HG03565 (cell line): ENCODE data around the gene PHACTR1.
"Not testable (repeated sequence)": the region's sequence is repeated elsewhere in the genome, so short reads cannot be mapped to it uniquely, and the experiment has no call there.

Source experiments
- ATAC-seq: cut with Tn5 transposase; IDR thresholded peaks from one replicate; pipeline ENCODE4 v1.9.1; 2021; ENCODE audit warnings: mild to moderate bottlenecking, moderate library complexity; ENCODE audit not compliant: unreplicated experiment

PHACTR1 gene

DNA sequence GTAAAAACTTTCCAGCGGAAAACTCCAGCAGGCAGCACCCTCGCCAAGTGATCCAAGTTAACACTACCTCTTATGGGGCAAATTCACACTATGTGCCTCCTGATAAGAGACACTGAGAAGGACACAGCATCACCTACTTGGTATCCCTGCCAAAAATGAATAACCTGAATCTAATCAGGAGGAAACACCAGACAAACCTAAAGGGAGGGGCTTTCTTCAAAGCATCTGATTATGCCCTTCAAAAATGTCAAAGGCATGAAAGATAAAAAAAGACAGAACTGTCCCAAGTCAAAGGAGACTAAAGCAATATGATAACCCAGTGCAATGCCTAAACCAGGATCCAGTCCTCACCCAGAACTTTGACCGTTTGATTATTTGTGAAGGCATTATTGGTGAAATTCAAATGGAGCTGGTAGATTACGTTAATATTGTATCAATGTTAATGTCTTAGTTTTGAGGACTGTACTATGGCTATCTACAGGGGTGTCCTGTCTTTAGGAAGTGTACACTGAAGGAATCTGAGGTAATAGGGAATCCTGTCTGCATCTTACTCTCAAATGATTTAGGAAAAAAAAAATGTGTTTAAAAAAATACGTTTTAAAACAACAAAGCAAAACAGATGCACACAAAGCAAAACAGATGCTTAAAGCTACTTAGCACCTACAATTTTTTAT, 603.5 kb downstream of the PHACTR1 start:
- ATAC-seq, result no peak

DNA sequence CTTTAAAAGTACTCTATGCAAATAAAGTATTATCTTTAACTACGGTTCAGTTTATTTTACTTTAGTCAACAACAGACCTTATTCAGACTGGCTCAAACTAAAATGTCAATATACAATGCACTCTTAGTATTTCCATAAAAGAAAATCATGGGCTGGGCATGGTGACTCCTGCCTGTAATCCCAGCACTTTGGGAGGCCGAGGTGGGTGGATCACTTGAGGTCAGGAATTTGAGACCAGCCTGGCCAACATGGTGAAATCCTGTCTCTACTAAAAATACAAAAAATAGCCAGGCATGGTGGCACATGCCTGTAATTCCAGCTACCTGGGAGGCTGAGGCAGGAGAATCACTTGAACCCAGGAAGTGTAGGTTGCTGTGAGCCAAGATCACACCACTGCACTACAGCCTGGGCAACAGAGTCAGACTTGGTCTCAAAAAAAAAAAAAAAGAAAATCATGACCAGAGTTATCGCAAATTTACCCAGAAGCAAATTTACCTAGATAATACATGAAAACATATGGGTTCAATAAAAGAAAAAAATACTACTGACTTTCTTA, 609.5 kb downstream of the PHACTR1 start:
- ATAC-seq, result not testable (repeated sequence)

DNA sequence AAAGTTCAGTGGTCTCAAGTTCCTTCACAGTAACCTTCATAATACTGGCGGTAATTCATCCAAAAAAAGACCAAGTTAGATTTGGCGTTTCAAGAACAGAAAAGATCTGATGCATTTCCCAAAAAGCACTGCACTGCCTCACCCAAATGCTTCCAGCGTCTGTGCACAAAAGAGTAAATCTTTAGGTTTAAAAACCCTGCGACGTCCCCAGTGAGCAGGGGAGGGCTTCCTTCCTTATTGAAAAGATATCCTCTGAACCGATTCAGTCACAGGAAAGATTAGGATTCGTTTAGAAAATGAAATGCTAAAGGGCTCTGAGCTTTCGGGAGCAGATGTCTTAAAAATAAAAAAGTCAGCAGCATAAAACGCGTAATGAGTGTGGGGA, 611.1 kb downstream of the PHACTR1 start:
- no peak for ATAC-seq

DNA sequence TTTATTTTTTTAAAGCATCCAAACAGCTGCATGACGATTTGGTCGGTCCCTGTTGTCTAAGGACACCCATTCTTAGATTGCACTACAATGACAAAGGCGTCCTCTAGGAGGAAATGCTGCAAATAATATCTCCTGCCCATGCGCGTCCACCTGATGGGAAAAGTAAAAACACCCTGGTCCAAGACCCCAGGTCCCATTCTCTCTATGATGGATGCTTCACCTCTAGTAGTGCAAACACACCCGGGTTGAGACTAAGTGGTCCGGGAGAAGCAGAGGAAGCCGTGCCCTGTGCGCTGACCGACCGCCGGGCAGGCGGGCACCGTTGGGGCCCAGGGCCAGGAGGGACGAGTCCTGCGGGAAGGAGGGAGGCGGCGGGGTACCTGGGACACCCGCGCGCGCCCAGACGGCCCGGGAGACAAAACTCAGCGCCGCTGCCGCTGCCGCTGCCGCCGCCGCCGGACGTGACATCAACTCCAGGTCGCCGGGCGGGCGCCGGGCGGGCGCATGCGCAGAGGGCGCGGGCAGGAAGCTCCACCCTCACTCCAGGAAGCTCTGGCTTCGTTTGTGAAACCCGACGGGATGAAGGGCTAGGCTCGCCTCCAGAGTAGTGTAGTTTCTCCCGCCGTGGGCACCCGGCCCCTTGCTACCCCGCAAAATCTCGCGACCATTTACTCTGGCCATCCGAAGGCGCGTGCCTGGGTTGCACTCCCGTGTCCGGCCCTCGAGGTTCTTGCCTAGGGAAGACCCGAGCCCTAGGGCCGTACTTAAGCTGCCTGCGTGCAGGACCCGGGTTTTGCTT, 611.7 kb downstream of the PHACTR1 start, which contains the start of gene TBC1D7:
TBC1D7 (minus strand) TSS at position 462 of the 799 bp plus-strand sequence. CDS start 1,639 bp downstream, outside the sequence.
- ATAC-seq, result peak; percentile 76

DNA sequence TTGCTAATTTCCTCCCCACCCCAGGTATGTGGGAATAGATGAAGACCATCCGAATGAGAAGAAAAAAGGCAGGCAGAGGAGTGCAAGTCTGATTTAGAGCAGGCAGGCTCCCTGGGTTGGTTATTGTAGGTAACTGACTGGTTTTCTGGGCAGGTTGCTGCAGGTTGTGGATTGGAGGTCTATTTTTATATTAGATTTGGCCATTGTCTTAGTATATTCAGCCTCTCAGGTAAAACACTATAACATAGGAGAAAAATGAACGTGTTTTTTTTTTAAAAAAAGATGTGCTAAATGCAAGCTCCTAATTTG, 612.3 kb downstream of the PHACTR1 start:
- no peak for ATAC-seq

DNA sequence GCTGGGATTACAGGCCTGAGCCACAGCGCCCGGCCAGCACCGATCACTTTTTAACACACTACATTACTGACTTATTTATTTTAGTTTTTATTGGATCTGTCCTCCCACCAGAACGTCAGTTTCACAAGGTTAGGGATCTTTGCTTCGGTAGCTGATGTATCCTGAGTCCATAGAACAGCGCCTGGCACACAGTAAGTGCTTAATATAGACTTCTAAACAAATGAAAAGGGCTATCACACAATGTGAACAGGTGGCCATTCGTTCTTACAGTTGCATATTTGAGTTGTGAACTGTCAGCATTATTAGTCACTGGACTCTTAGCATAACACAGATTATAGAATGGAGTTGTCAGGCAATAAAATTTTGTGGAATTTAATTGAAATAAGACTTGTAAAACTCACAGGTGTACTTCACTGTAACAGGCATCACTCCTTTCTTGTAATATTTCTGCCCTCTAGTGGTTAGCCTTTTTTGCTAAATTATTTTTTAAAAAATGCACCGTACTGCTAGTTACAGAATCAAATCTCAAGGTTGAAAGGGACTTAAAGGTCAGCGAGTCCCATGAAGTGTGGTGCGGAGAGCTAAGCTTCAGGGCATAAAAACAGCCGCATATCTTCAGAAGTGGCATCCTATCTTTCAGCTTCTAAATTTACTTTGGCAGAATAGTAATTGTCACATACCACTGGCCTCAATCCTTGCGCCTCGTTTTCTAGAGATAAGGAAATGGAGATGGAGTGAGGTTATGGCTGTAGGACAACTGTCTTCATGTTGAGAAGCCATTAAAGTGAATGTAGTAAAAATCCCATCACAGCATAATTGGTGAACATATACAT, 615.2 kb downstream of the PHACTR1 start:
- no peak for ATAC-seq

DNA sequence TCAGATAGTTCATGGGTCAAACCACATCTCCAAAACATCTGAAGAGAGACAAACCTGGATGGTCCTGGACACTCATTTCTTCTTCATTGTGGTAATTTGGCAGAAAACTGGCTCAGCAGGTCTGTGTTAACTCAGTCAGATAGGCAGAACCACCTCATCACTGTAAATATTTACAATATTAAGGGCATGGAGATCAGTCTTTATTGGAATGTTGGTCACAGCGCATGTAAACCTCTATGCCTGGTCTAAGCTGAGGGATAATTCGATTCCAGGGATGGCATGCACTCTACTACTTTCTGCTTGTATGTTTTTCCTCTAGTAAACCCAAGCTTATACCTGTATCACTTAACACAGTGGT, 615.8 kb downstream of the PHACTR1 start:
- no peak for ATAC-seq

DNA sequence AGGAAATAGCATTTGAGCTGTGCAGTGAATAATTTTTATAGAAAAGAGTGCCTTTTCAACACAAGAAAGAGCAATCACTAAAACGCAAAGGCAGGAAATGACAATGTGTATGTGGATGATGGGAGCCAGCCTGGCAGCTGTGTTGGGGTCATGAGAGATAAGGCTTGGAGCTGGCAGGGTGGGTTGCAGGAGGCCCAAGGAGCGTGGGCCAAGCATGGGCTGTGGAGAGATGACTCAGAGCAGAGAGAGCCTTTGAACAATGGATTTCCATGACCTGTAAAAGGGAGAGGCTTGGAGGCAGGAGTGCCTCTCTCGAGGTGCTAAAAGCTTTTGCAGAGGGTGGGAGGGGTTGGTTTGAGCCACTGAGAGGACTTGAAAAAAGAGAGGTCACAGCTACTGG, 618.4 kb downstream of the PHACTR1 start:
- no peak for ATAC-seq

DNA sequence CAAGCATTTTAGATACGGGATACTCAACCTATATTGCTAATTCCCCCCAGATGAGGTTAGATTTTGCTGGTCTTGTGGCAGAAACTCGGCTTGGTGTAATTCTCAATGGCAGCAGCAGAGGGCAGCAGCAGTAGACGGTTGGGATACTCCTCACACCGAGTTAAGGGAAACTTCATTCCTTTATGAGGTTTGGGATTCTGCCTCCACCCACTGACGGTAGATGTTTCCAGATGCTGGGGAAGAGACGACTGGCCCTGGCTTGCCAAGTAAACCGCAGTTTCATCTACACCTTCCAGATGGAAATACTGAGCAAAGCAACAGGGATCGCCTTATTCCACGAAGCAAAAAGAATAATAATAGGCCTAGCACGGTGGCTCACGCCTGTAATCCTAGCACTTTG, 620.0 kb downstream of the PHACTR1 start:
- no peak for ATAC-seq

DNA sequence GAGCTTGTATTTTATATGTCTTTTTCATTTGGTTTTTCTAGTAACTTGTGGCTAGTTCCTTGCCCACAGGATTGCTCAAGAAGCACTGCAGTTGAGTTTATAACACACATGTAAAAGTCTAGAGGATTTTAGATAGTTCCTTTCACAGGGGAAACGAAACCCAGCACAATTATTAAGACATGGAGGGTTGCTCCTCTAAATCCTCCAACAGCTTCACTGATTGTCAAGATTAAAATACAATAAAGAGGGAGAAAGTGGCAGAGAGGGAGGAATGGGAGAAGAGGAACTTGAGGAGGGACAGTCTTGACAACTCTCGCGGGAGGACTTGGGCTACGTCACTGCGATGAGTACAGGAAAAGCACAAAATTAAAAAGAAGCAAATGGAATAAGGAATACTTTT, 621.5 kb downstream of the PHACTR1 start:
- ATAC-seq, result no peak
